ENCODE data around the gene SEPHS2.

DNA sequence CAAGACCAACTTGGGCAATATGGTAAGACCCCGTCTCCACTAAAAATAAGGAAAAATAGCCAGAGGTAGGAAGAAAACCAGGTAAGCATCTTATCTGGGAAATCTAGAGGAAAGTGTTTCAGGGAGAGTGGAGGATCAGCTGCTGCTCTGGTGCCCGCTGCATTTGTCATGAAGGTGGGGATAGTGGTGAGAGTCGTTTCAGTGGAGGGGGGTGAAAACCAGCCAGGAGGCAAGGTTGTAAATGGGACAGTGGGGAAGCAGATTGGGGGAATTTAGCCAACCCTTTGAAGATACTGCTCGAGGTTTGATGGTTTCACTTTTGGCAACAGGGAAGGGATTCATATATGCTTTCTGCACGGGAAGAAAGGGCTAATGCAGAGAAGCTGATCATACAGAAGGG, 24.7 kb downstream of the SEPHS2 start:
- no peak for TF ChIP-seq TCF7L2 (IDR thresholded peaks at IDR 0.05; ENCODE audit: borderline replicate concordance, low read depth, low read length)
- TF ChIP-seq ZNF747 (tag by site-specific recombination; IDR thresholded peaks at IDR 0.05): no peak
- TF ChIP-seq, protein P1, sequence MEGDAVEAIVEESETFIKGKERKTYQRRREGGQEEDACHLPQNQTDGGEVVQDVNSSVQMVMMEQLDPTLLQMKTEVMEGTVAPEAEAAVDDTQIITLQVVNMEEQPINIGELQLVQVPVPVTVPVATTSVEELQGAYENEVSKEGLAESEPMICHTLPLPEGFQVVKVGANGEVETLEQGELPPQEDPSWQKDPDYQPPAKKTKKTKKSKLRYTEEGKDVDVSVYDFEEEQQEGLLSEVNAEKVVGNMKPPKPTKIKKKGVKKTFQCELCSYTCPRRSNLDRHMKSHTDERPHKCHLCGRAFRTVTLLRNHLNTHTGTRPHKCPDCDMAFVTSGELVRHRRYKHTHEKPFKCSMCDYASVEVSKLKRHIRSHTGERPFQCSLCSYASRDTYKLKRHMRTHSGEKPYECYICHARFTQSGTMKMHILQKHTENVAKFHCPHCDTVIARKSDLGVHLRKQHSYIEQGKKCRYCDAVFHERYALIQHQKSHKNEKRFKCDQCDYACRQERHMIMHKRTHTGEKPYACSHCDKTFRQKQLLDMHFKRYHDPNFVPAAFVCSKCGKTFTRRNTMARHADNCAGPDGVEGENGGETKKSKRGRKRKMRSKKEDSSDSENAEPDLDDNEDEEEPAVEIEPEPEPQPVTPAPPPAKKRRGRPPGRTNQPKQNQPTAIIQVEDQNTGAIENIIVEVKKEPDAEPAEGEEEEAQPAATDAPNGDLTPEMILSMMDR (tag by site-specific recombination; IDR thresholded peaks at IDR 0.05): no peak
- TF ChIP-seq, protein P2, sequence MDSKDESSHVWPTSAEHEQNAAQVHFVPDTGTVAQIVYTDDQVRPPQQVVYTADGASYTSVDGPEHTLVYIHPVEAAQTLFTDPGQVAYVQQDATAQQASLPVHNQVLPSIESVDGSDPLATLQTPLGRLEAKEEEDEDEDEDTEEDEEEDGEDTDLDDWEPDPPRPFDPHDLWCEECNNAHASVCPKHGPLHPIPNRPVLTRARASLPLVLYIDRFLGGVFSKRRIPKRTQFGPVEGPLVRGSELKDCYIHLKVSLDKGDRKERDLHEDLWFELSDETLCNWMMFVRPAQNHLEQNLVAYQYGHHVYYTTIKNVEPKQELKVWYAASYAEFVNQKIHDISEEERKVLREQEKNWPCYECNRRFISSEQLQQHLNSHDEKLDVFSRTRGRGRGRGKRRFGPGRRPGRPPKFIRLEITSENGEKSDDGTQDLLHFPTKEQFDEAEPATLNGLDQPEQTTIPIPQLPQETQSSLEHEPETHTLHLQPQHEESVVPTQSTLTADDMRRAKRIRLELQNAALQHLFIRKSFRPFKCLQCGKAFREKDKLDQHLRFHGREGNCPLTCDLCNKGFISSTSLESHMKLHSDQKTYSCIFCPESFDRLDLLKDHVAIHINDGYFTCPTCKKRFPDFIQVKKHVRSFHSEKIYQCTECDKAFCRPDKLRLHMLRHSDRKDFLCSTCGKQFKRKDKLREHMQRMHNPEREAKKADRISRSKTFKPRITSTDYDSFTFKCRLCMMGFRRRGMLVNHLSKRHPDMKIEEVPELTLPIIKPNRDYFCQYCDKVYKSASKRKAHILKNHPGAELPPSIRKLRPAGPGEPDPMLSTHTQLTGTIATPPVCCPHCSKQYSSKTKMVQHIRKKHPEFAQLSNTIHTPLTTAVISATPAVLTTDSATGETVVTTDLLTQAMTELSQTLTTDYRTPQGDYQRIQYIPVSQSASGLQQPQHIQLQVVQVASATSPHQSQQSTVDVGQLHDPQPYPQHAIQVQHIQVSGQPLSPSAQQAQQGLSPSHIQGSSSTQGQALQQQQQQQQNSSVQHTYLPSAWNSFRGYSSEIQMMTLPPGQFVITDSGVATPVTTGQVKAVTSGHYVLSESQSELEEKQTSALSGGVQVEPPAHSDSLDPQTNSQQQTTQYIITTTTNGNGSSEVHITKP (tag by site-specific recombination; IDR thresholded peaks at IDR 0.05): no peak
- TF ChIP-seq TSHZ1 (tag by site-specific recombination; IDR thresholded peaks at IDR 0.05; ENCODE audit: borderline replicate concordance): no peak
- TF ChIP-seq ZNF138 (tag by site-specific recombination; IDR thresholded peaks at IDR 0.05; ENCODE audit: borderline replicate concordance): no peak
- no peak for TF ChIP-seq GLIS1 (tag by site-specific recombination; IDR thresholded peaks at IDR 0.05)
- TF ChIP-seq GLI2 (tag by site-specific recombination; IDR thresholded peaks at IDR 0.05; ENCODE audit: borderline replicate concordance, low read depth): no peak
- TF ChIP-seq ZNF274 (IDR thresholded peaks at IDR 0.05; ENCODE audit: low read length): no peak
- TF ChIP-seq ZNF274 (tag by site-specific recombination; IDR thresholded peaks at IDR 0.05; ENCODE audit: borderline replicate concordance): no peak

Measured in HEK293 (cell line).